ENCODE data around the gene RBL2. TPM values are rescaled to one million over a fixed set of nuclear protein-coding genes. Genes with fewer than 3 reads are reported as not detected.

RBL2 gene
- polyA plus RNA-seq, 1 experiment, result 37.7 TPM

- no peak for DNase-seq (ENCODE audit: low read depth)
- TF ChIP-seq CTCF (IDR thresholded peaks at IDR 0.05; ENCODE audit: insufficient read depth, low read depth, low read length), result no peak
- H3K27me3 ChIP-seq (ENCODE audit: control insufficient read depth, insufficient read depth, low read length), result no peaks in the 10 kb centered on the region
- peaks cover 6% of the 10 kb centered on the region for H3K36me3 ChIP-seq (ENCODE audit: control insufficient read depth, insufficient read depth, low read length)
- no peak overlapping the region for H3K4me3 ChIP-seq (ENCODE audit: low read depth, low read length)
- ChIA-PET POLR2A (no interaction called here), CTCF (interaction anchor here (0.8 kb wide), 1 partner anchor 399 kb away, joined by 3 read pairs; the partner anchor contains the start of gene CHD9)
These were observed 19.7 kb downstream of the RBL2 start for GRCh38 chr16:53453928-53454327.

- ChIA-PET POLR2A (no interaction called here), CTCF (no interaction called here)
- no peaks in the 10 kb centered on the region for H3K27me3 ChIP-seq (ENCODE audit: control insufficient read depth, insufficient read depth, low read length)
- TF ChIP-seq CTCF (IDR thresholded peaks at IDR 0.05; ENCODE audit: insufficient read depth, low read depth, low read length), result no peak
- H3K4me3 ChIP-seq (ENCODE audit: low read depth, low read length), result no peak overlapping the region
- DNase-seq (ENCODE audit: low read depth), result no peak
- H3K36me3 ChIP-seq (ENCODE audit: control insufficient read depth, insufficient read depth, low read length), result peaks cover 9% of the 10 kb centered on the region
These were observed 22.4 kb downstream of the RBL2 start for GRCh38 chr16:53456625-53457024.

GRCh38 chr16:53457670-53458069 lies 23.4 kb downstream of the RBL2 start:
- CTCF ChIA-PET, result no interaction called here
- Histone ChIP-seq H3K4me3 (ENCODE audit: low read depth, low read length) (no peak overlapping the region), H3K36me3 (ENCODE audit: control insufficient read depth, insufficient read depth, low read length) (peaks cover 7% of the 10 kb centered on the region), H3K27me3 (ENCODE audit: control insufficient read depth, insufficient read depth, low read length) (no peaks in the 10 kb centered on the region)
- POLR2A ChIA-PET, result no interaction called here
- no peak for DNase-seq (ENCODE audit: low read depth)
- TF ChIP-seq CTCF (IDR thresholded peaks at IDR 0.05; ENCODE audit: insufficient read depth, low read depth, low read length), result no peak

GRCh38 chr16:53458635-53459034 lies 24.4 kb downstream of the RBL2 start:
- POLR2A ChIA-PET, result no interaction called here
- peaks cover 6% of the 10 kb centered on the region for H3K36me3 ChIP-seq (ENCODE audit: control insufficient read depth, insufficient read depth, low read length)
- CTCF ChIA-PET, result no interaction called here
- no peak for TF ChIP-seq CTCF (IDR thresholded peaks at IDR 0.05; ENCODE audit: insufficient read depth, low read depth, low read length)
- no peaks in the 10 kb centered on the region for H3K27me3 ChIP-seq (ENCODE audit: control insufficient read depth, insufficient read depth, low read length)
- DNase-seq (ENCODE audit: low read depth), result no peak
- no peak overlapping the region for H3K4me3 ChIP-seq (ENCODE audit: low read depth, low read length)

- no peaks in the 10 kb centered on the region for H3K27me3 ChIP-seq (ENCODE audit: control insufficient read depth, insufficient read depth, low read length)
- no peak for DNase-seq (ENCODE audit: low read depth)
- ChIA-PET CTCF (no interaction called here), POLR2A (interaction anchor here (0.5 kb wide), 1 partner anchor 347 kb away, joined by 3 read pairs; no protein-coding TSS in a partner anchor)
- no peak overlapping the region for H3K4me3 ChIP-seq (ENCODE audit: low read depth, low read length)
- peaks cover 9% of the 10 kb centered on the region for H3K36me3 ChIP-seq (ENCODE audit: control insufficient read depth, insufficient read depth, low read length)
- no peak for TF ChIP-seq CTCF (IDR thresholded peaks at IDR 0.05; ENCODE audit: insufficient read depth, low read depth, low read length)
These were observed 31.5 kb downstream of the RBL2 start for GRCh38 chr16:53465606-53466280.

All from BJ (cell line).